PC-3 (cell line): ENCODE measurements around the gene NKAIN2. TPM values are rescaled to one million over a fixed set of nuclear protein-coding genes. Genes with fewer than 3 reads are reported as not detected.

Experiments
- ATAC-seq: fragments of 200-7000 bp; cut with Tn5 transposase; 2 replicates; pipeline ENCODE4 v1.9.1; 2020; ENCODE audit warnings: mild to moderate bottlenecking, moderate library complexity
- BruUV-seq: library from RNA; stranded (reverse); fragments of 400-500 nt; replicated peaks from 2 replicates; lab custom pipeline; 2021; lab: Mats Ljungman, UMichigan
- CTCF ChIA-PET: fragments of 300-600 bp; sonication (Branson Sonifier 250); formaldehyde crosslinking; loops from one replicate; lab custom pipeline; 2022; ENCODE audit warnings: antibody characterized with exemption; lab: Charles Lee
- POLR2A ChIA-PET: fragments of 300-600 bp; sonication (Branson Sonifier 250); formaldehyde crosslinking; loops from one replicate; lab custom pipeline; 2022; ENCODE audit warnings: antibody characterized with exemption; ENCODE audit not compliant: unreplicated experiment; lab: Charles Lee
- DNase-seq: peaks from one replicate; pipeline ENCODE4 v3.0.0-alpha.2; 2015
- H2AFZ ChIP-seq: fragments of 300-600 bp; sonication (generic); 2 replicates; pipeline ENCODE4 v1.6.0; 2016; ENCODE audit warnings: antibody characterized with exemption, low read length
- H3F3A ChIP-seq: fragments of 300-600 bp; sonication (generic); one replicate; pipeline ENCODE4 v1.6.0; 2017; ENCODE audit warnings: antibody characterized with exemption, low read length, control low read depth, mild to moderate bottlenecking; ENCODE audit not compliant: unreplicated experiment
- H3K27ac ChIP-seq: fragments of 300-600 bp; sonication (generic); 2 replicates; pipeline ENCODE4 v1.5.1; 2016; ENCODE audit warnings: mild to moderate bottlenecking, low read length
- H3K27me3 ChIP-seq: fragments of 300-600 bp; sonication (generic); 2 replicates; pipeline ENCODE4 v1.6.1; 2016; ENCODE audit warnings: low read length, mixed read lengths
- H3K36me3 ChIP-seq: fragments of 300-600 bp; sonication (generic); 2 replicates; pipeline ENCODE4 v1.6.1; 2016; ENCODE audit warnings: low read depth, mixed run types, low read length, mixed read lengths
- H3K4me1 ChIP-seq: fragments of 300-600 bp; sonication (generic); 2 replicates; pipeline ENCODE4 v1.5.1; 2016; ENCODE audit warnings: low read length; ENCODE audit not compliant: insufficient read depth
- H3K4me2 ChIP-seq: fragments of 300-600 bp; sonication (generic); 2 replicates; pipeline ENCODE4 v1.6.0; 2016; ENCODE audit warnings: low read length
- H3K4me3 ChIP-seq: fragments of 300-600 bp; sonication (generic); 2 replicates; pipeline ENCODE4 v1.5.1; 2016; ENCODE audit warnings: mild to moderate bottlenecking, low read length, mixed read lengths
- H3K79me2 ChIP-seq: fragments of 300-600 bp; sonication (generic); 2 replicates; pipeline ENCODE4 v1.6.1; 2017; ENCODE audit warnings: low read length, mixed read lengths
- H3K9ac ChIP-seq: fragments of 300-600 bp; sonication (generic); 2 replicates; pipeline ENCODE4 v1.6.0; 2016; ENCODE audit warnings: mild to moderate bottlenecking, low read length
- H3K9me2 ChIP-seq: fragments of 300-600 bp; sonication (generic); replicated peaks from 2 replicates; pipeline ENCODE4 v1.6.1; 2016; ENCODE audit warnings: mixed run types, low read length, mixed read lengths
- H3K9me3 ChIP-seq: fragments of 300-600 bp; sonication (generic); 2 replicates; pipeline ENCODE4 v1.6.1; 2016; ENCODE audit warnings: low read length, mixed read lengths
- H4K20me1 ChIP-seq: fragments of 300-600 bp; sonication (generic); 2 replicates; pipeline ENCODE4 v1.6.1; 2016; ENCODE audit warnings: low read length, mixed read lengths
- EZH2 ChIP-seq: fragments of 300-600 bp; sonication (generic); IDR thresholded peaks from one replicate; pipeline ENCODE4 v1.6.1; 2017; ENCODE audit warnings: antibody characterized with exemption, mild to moderate bottlenecking, low read length; ENCODE audit not compliant: unreplicated experiment
- EZH2phosphoT487 ChIP-seq: fragments of 300-600 bp; sonication (generic); IDR thresholded peaks from 2 replicates; pipeline ENCODE4 v1.6.1; 2018; ENCODE audit warnings: mild to moderate bottlenecking, antibody characterized with exemption, low read length, borderline replicate concordance
- intact Hi-C: fragments of 100-400 bp; cut with micrococcal nuclease; formaldehyde crosslinking; loops from 2 replicates; pipeline ENCODE4 v1.9.0; 2023
- total RNA-seq: library from RNA; depleted of rRNA; stranded (reverse); fragments of >200 nt; gene quantifications from 2 replicates; pipeline ENCODE4 v1.2.3, GENCODE V29; 2014
- TF ChIP-seq, protein P1 (sequence below): fragments of 300-600 bp; sonication (generic); conservative IDR thresholded peaks from 2 replicates; pipeline ENCODE4 v1.5.1; 2017; ENCODE audit warnings: antibody characterized with exemption, low read depth, mild to moderate bottlenecking, low read length

Gene NKAIN2
- total RNA-seq, 1 experiment from 2014 or later: not detected

DNA sequence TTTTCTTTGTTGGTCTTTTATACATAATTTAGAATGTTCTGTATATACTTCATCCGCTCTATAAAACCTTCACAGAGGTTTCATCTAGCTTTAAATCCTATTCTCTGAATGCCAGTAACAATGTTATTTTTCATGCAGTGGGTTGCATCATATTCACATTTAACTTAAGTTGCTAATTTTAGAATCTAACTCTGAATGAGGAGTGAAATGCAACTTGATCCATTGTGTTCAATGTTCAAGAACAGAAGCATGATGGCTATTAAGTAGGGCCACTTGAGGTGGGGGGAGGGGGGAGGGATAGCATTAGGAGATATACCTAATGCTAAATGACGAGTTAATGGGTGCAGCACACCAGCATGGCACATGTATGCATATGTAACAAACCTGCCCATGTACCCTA lies 224.5 kb downstream of the NKAIN2 start:
- no peak overlapping the region for H3K27ac ChIP-seq
- no peaks in the 10 kb centered on the region for H3F3A ChIP-seq
- BruUV-seq: no TSS peak
- CTCF ChIA-PET: no interaction called here
- H2AFZ ChIP-seq: no peak overlapping the region
- H4K20me1 ChIP-seq: no peaks in the 10 kb centered on the region
- H3K4me2 ChIP-seq: no peak overlapping the region
- intact Hi-C loops: no loop called here
- H3K9ac ChIP-seq: no peak overlapping the region
- no peak for TF ChIP-seq EZH2phosphoT487
- TF ChIP-seq, protein P1, sequence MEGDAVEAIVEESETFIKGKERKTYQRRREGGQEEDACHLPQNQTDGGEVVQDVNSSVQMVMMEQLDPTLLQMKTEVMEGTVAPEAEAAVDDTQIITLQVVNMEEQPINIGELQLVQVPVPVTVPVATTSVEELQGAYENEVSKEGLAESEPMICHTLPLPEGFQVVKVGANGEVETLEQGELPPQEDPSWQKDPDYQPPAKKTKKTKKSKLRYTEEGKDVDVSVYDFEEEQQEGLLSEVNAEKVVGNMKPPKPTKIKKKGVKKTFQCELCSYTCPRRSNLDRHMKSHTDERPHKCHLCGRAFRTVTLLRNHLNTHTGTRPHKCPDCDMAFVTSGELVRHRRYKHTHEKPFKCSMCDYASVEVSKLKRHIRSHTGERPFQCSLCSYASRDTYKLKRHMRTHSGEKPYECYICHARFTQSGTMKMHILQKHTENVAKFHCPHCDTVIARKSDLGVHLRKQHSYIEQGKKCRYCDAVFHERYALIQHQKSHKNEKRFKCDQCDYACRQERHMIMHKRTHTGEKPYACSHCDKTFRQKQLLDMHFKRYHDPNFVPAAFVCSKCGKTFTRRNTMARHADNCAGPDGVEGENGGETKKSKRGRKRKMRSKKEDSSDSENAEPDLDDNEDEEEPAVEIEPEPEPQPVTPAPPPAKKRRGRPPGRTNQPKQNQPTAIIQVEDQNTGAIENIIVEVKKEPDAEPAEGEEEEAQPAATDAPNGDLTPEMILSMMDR: no peak
- no peak for TF ChIP-seq EZH2
- H3K27me3 ChIP-seq: no peaks in the 10 kb centered on the region
- no peak for ATAC-seq
- no peaks in the 10 kb centered on the region for H3K79me2 ChIP-seq
- POLR2A ChIA-PET: no interaction called here
- no peaks in the 10 kb centered on the region for H3K9me2 ChIP-seq
- no peak overlapping the region for H3K4me3 ChIP-seq
- H3K4me1 ChIP-seq: no peaks in the 10 kb centered on the region
- no peak for DNase-seq
- no peaks in the 10 kb centered on the region for H3K9me3 ChIP-seq
- H3K36me3 ChIP-seq: no peaks in the 10 kb centered on the region

DNA sequence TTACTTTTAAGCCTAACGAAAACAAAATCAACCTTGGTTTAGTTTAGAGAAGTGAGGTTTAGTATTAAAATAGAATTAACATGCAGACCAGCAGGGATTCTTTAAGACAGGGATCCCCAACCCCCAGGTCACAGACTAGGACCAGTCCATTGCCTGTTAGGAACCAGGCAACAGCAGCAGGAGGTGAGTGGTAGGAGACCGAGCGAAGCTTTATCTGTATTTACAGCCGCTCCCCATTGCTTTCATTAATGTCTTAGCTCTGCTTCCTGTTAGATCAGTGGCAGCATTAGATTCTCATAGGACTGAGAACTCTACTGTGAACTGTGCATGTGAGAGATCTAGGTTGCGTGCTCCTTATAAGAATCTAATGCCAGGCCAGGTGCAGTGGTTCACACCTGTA lies 225.9 kb downstream of the NKAIN2 start:
- Histone ChIP-seq H4K20me1 (no peaks in the 10 kb centered on the region), H3K36me3 (no peaks in the 10 kb centered on the region), H3K9me3 (no peaks in the 10 kb centered on the region), H3K9ac (no peak overlapping the region), H3K79me2 (no peaks in the 10 kb centered on the region), H3K4me3 (no peak overlapping the region), H3K4me2 (no peak overlapping the region), H3F3A (no peaks in the 10 kb centered on the region), H2AFZ (no peak overlapping the region), H3K4me1 (no peaks in the 10 kb centered on the region), H3K27ac (no peak overlapping the region), H3K27me3 (no peaks in the 10 kb centered on the region), H3K9me2 (no peaks in the 10 kb centered on the region)
- intact Hi-C loops: no loop called here
- ATAC-seq (no peak), DNase-seq (no peak)
- TF ChIP-seq EZH2: no peak
- no peak for TF ChIP-seq EZH2phosphoT487
- TF ChIP-seq, protein P1: no peak
- POLR2A ChIA-PET: no interaction called here
- CTCF ChIA-PET: no interaction called here
- no TSS peak for BruUV-seq

DNA sequence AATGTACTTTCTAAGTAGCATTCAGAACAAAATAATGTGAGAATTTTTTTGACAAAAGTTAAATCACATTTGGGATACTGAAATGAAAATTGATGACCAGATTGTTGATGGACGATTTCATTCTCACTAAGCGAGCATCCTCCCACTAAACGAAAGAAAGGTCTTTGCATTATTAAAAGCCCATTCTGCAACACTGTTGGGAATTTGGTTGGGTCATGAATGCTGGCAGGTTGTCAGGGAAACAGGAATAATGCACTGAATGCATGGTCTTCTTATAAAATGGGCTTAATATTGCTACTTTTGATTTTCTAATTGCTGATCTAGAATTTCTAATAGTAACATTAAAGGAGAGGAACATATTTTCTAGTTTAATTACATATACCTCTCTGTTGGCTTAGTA lies 229.8 kb downstream of the NKAIN2 start:
- no peak overlapping the region for H3K4me3 ChIP-seq
- no peak overlapping the region for H2AFZ ChIP-seq
- H3K9me2 ChIP-seq: no peaks in the 10 kb centered on the region
- H3K4me1 ChIP-seq: no peaks in the 10 kb centered on the region
- TF ChIP-seq, protein P1: no peak
- TF ChIP-seq EZH2: no peak
- no peak for TF ChIP-seq EZH2phosphoT487
- H3K9ac ChIP-seq: no peak overlapping the region
- H3F3A ChIP-seq: no peaks in the 10 kb centered on the region
- CTCF ChIA-PET: no interaction called here
- POLR2A ChIA-PET: no interaction called here
- no peaks in the 10 kb centered on the region for H3K9me3 ChIP-seq
- no TSS peak for BruUV-seq
- intact Hi-C loops: no loop called here
- ATAC-seq (no peak), DNase-seq (no peak)
- H3K36me3 ChIP-seq: no peaks in the 10 kb centered on the region
- H3K79me2 ChIP-seq: no peaks in the 10 kb centered on the region
- H3K4me2 ChIP-seq: no peak overlapping the region
- no peak overlapping the region for H3K27ac ChIP-seq
- H4K20me1 ChIP-seq: no peaks in the 10 kb centered on the region
- no peaks in the 10 kb centered on the region for H3K27me3 ChIP-seq
